GM12891 (cell line): ENCODE results near the gene PPP6R1.

ENCODE experiments used
- DNase-seq: peaks from one replicate; pipeline ENCODE4 v3.0.0; 2011; ENCODE audit warnings: low spot score; ENCODE audit not compliant: insufficient read length
- FAIRE-seq: peaks from 2 replicates; lab custom pipeline; 2011; peaks lifted over from hg19 to GRCh38; lab: Jason Lieb, UNC
- PAX5 ChIP-seq: IDR thresholded peaks from 2 replicates; pipeline ENCODE4 v1.6.1; 2011; ENCODE audit warnings: low read length, moderate library complexity, mild to moderate bottlenecking; ENCODE audit not compliant: insufficient read depth, severe bottlenecking
- POLR2A ChIP-seq: IDR thresholded peaks from 2 replicates; pipeline ENCODE4 v1.6.1; 2011; ENCODE audit warnings: low read depth, low read length, control low read depth
- POLR2AphosphoS5 ChIP-seq: IDR thresholded peaks from 2 replicates; pipeline ENCODE4 v1.6.1; 2011; ENCODE audit warnings: low read depth, low read length, control low read depth
- POU2F2 ChIP-seq: IDR thresholded peaks from 2 replicates; pipeline ENCODE4 v1.6.1; 2011; ENCODE audit warnings: low read depth, mild to moderate bottlenecking, control low read depth, low read length, moderate library complexity
- SPI1 ChIP-seq: IDR thresholded peaks from 2 replicates; pipeline ENCODE4 v1.6.1; 2011; ENCODE audit warnings: low read depth, low read length, control low read depth
- TAF1 ChIP-seq: IDR thresholded peaks from 2 replicates; pipeline ENCODE4 v1.6.1; 2011; ENCODE audit warnings: low read depth, low read length, control low read depth

Gene PPP6R1

DNA sequence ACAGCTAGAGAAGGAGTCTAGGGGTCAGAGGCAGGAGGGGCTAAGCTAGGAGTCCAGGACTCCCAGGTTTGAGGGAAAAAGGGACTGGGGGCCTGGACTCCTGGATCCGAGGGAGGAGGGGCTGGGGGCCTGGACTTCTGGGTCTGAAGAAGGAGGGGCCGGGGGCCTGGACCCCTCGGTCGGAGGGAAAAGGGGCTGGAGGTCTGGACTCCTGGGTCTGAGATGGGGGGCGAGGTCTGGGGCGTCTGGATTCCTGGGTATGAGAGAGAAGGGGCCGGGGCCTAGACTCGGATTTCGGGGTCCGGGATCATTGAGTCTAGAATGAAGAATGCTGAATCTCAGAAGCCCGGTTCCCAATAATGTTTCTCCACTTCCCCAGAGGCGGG lies 43.5 kb upstream of the PPP6R1 start:
- FAIRE-seq (no peak), DNase-seq (no peak)
- no peak for TF ChIP-seq TAF1
- TF ChIP-seq SPI1 = no peak
- TF ChIP-seq POLR2A = no peak
- TF ChIP-seq POLR2AphosphoS5 = no peak
- no peak for TF ChIP-seq PAX5
- no peak for TF ChIP-seq POU2F2

DNA sequence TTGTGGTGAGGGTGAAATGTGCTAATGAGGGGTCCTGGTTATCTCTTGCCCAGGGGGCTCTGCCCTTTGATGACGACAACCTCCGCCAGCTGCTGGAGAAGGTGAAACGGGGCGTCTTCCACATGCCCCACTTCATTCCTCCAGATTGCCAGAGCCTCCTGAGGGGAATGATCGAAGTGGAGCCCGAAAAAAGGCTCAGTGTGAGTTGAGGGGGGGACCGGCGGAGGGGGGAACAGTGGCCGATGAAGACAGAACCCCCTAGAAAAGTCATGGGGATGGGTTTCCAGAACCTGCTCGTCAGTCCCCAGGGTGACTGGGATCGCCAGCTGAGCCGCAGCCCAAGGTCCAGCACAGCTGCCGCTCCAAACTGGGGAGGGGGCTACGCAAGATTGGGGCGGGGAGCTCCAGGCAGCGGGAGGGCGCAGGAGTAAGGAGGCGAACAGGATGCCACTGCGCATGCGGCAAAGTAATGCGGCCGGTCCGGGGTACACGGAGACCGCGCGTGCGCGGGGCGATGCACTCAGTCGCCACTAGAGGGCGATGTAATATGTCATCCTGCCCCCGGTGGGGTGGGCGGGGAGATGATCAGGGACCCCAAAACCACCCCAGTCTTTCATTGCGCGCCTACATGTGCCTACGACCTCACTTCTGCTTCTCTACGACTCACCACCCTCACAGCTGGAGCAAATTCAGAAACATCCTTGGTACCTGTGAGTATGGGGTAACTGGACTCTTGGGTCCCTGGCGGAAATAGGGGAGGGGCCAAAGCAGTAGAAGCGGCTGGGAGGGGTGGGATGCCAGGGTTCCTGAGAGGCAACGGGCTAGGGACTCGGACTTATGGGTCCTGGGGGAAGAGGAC lies 42.9 kb upstream of the PPP6R1 start:
- FAIRE-seq (peak; percentile 99), DNase-seq (peak; percentile 97)
- TF ChIP-seq SPI1 (no peak), PAX5 (no peak), POLR2A (no peak), POU2F2 (no peak), TAF1 (no peak), POLR2AphosphoS5 (no peak)

DNA sequence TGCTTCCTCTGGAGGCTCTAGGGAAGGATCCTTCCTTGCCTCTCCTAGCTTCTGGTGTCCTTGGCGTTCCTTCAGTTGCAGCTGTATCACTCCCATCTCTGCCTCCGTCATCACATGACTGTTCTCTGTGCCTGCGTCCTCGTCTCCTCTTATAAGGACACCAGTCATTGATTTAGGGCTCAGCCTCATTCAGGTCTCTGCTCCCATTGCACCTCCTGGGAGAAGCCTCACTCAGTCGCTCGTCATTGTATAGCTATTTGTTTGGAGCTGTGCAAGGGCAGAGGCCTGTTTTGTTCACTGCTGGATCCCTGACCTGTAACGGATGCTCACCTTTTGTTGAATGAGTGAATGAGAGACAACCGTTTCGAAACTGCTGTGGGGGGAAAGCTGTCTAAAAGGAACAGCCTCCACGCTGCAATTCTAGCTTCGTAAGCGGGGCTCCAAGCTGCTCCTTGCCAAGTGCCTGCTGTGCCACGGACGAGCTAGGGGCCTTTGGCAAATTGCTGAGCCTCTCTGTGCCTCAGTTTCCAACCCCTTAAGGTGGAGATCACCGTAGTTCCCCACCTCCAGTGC lies 42.2 kb upstream of the PPP6R1 start:
- FAIRE-seq = no peak
- no peak for DNase-seq
- TF ChIP-seq POU2F2 (no peak), POLR2AphosphoS5 (no peak), PAX5 (no peak), TAF1 (no peak), POLR2A (no peak), SPI1 (no peak)

DNA sequence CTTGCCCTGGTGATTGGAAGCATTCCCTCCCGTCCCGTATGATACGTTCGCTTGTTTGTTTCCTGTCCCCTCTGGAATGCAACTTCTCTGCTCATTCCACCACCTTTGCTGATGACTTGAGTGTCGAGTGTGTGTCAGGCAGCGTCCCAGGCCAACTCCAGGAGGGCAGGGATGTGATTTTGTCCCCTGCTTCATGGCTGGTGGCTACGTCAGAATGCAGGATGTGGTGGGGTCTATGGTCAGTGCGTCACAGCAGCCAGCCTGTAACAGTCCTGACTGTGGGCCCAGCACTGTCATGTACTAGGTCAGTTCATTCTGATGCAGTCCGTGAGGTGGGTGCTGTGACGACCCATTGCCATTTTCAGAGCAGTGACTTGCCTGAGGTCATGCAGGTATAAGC lies 41.2 kb upstream of the PPP6R1 start:
- no peak for TF ChIP-seq POU2F2
- TF ChIP-seq PAX5 = no peak
- DNase-seq = no peak
- no peak for FAIRE-seq

DNA sequence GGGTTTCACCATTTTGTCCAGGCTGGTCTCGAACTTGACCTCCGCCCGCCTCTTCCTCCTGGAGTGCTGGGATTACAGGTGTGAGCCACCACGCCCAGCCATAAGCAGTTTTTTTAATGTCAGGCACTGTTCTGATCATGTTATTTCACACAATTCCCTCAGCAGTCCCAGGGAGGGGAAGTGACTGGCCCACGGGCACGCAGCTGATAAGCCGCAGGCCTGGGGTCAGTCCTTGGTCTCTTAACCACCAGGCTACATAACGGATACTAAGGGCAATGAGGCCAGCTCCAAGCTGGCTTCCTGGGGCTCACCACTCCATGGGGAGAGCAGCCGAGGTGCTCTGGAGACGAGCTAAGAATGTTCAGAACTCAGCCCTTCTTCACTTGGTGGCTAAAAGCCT lies 38.5 kb upstream of the PPP6R1 start:
- no peak for TF ChIP-seq SPI1
- TF ChIP-seq POLR2A = no peak
- no peak for TF ChIP-seq PAX5
- no peak for TF ChIP-seq TAF1
- no peak for TF ChIP-seq POLR2AphosphoS5
- TF ChIP-seq POU2F2 = no peak
- DNase-seq = no peak
- no peak for FAIRE-seq

DNA sequence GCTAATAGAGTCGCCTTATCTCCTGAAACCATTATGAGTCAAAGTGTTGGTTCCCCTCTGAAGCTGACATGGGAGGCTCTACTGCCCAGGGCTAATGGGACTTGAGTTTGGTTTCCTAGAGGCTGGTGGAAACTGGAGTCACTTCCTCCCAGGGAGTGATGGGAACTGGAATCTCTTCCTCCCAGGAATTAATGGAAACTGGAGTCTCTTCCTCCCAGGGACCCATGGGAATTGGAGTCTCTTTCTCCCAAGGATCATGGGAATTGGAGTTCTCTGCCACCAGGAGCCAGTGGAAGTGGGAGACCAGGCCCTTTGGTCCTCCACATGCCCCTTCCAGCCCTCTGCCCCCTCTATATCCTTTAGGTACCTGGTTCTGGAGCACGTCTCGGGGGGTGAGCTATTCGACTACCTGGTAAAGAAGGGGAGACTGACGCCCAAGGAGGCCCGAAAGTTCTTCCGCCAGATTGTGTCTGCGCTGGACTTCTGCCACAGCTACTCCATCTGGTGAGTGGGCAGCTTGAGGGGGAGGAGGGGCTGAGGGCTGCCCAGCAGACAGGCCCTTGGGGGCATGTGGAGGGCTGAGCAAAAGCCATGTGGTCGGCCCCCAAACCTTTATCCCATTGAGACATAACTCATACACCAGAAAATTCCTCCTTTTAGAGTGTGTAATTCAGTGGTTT lies 30.4 kb upstream of the PPP6R1 start:
- DNase-seq (no peak), FAIRE-seq (no peak)
- TF ChIP-seq SPI1 = no peak
- TF ChIP-seq POLR2AphosphoS5 = no peak
- no peak for TF ChIP-seq POLR2A
- TF ChIP-seq TAF1 = no peak
- TF ChIP-seq PAX5 = no peak

DNA sequence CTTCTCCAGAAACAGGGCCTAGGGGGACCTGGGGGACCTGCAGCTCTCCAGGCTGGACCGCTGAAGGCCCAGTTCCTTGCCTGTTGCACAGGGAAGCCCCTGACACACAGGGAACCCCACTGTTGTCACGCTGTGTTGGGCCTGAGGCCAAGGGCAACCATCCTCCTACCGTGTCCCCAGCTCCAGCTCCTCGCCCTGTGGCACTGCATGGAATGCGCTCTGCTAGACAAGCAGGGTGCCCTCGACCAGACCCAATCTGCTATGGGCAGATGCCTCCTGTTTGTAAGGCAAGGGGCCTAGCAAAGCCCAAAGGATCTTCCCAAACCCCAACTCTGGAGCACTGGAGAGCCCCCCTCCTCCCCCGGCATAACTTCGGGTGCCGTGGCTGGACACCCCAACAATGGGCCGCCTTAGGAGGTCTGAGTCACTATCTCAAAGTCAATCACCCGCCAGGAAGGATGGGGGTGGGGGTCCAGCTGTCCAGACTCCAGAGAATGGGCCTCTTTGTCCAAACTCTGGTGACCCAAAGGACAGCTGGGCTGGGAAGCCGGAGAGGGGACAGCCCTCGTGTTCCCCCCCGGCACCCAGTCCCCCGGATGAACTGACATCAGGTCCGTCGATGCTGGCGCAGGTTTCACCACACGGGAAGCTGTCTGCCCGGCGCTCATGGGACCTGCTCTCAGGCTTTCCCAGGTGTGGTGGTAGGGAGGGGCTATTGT lies 28.7 kb upstream of the PPP6R1 start:
- TF ChIP-seq TAF1 (no peak), POU2F2 (no peak)
- FAIRE-seq = no peak

DNA sequence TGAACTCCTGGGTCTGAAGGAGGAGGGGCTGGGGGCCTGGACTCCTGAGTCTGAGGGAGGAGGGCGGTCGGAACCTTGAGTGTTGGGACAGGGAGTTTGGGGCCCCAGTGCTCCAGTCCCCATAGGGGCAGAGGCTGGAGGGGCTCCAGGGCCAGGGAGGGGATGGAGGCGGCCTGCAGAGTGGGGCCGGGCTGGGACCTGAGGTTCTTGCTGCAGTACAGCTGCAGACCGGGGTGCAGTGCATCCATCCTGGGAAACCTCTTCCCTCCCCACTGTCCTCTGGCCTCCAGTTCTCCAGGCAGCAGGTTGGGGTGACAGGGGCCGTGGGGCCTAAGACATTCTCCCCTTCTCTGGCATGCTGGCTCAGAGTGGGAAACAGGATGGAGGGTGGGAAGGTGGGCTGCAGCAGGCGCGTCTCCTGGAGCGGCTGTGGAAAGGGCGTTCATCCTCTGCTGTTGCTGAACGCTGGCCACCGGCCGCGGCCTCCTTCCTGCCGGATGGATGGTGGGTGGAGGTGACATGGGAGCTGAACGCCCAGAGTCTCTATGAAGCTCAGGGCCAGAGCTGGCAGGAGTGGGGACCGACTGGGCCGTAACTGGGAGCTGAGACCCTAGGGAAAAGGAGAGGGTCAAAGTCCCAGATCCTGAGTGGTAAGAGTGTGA lies 26.5 kb upstream of the PPP6R1 start:
- FAIRE-seq (no peak), DNase-seq (no peak)
- TF ChIP-seq POLR2AphosphoS5 (no peak), PAX5 (no peak), TAF1 (no peak), SPI1 (no peak), POU2F2 (no peak), POLR2A (no peak)

More for the DNA sequence above, 28.7 kb upstream of the PPP6R1 start:
- DNase-seq = no peak

DNA sequence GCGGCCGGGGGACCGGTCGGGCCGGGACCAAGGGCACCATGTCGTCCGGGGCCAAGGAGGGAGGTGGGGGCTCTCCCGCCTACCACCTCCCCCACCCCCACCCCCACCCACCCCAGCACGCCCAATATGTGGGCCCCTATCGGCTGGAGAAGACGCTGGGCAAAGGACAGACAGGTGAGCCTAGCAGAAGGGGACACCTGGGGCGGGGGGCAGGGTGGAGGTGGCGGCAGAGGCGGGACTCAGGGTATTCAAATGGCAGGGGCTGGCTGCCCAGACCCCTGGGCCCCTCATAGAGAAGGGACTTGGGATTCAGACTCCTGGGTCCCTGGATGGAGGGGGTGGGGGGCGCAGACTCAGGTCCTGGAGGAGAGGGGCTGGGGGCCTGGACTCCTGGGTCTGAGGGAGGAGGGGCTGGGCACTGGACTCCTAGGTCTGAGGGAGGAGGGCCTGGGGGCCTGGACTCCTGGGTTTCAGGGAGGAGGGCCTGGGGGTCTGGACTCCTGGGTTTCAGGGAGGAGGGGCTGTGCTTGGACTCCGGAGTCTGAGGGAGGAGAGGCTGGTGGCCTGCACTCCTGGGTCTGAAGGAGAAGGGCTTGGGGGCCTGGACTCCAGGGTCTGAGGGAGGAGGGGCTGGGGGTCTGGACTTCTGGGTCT lies 25.7 kb upstream of the PPP6R1 start:
- TF ChIP-seq POLR2A (no peak), POU2F2 (no peak), PAX5 (no peak), TAF1 (no peak), POLR2AphosphoS5 (no peak), SPI1 (no peak)
- no peak for DNase-seq
- no peak for FAIRE-seq
